Measurements from ENCODE around the gene SLAIN1.

The SLAIN1 gene

DNA sequence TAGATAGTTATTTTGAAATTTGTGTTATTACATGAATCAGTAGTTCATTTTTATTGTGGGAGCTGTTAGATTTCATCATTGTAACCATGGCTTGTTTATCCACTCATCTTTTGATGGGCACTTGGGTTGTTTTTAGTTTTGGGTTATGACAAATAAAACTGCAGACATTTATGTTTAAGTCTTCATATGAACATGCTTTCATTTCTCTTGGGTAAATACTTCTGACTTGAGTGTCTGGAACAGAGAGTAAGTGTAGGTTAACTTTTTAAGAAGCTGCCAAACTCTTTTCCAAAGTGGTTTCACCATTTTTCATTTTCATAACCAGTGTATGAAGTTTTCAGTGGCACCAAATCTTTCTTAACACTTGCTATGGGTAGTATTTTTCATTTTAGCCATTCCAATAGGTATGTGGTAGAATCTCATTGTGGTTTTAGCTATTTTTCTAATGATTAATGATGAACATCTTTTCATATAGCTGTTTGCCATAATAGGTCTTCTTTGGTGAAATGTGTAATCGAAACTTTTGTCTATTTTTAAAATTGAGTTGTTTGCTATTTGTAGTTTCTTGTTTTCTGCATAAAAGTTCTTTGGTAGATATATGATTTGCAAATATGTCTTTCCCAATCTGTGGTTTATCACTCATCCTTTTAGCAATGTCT lies 17.9 kb downstream of the SLAIN1 start:
- DNase-seq: no peak

DNA sequence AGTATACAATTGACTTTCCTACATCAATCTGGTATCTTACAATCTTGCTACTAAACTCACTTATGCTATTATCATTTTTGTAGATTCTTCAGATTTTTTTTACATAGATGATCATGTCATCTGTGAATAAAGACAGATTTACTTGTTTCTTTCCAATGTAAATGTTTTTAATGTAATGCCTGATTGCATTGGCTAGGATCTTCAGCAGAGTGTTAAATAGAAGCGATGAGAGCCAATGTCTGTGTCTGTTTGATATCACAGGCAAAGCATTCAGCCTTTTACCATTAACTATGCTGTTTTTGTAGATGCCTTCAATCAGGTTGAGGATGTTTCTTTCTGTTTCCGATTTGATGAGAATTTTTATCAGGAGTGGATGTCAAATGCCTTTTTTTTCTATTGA lies 19.2 kb downstream of the SLAIN1 start:
- no peak for DNase-seq

DNA sequence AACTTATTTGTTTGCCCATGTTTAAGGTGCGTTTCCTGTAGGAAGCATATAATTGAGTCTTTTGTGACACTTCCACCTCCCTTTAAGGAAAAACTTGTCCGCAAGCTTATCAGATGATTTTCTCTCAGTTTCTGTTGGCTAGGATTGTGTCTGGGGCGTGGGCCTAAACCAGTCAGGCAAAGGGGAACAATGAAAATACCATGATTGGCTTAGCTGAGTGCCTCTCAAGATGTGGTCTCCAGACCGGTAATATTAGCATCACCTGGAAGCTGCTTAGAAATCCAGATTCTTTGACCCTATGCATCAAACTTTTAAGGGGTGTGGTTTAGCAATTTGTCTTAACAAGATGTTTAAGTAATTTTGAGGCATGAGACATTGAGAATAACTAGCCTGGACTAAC lies 20.0 kb downstream of the SLAIN1 start:
- no peak for DNase-seq

DNA sequence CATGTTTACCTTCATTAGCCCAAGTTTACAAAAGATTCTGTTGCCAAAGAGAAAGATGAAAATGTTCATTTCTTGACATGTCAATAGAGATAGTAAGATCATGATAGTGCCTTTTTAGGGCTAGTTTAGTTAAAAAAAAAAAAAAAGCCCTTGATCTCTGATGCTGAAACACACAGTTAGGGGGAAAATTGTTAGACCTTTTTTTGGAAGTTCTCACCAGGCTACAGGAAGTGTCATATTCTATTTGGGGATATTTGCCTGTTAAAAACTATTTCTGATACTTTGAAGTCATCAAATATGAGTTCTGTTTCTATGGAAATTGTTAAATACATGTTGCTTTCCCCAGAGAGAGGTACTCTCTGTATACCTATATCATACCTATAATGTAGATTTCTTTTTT lies 21.6 kb downstream of the SLAIN1 start:
- no peak for DNase-seq

DNA sequence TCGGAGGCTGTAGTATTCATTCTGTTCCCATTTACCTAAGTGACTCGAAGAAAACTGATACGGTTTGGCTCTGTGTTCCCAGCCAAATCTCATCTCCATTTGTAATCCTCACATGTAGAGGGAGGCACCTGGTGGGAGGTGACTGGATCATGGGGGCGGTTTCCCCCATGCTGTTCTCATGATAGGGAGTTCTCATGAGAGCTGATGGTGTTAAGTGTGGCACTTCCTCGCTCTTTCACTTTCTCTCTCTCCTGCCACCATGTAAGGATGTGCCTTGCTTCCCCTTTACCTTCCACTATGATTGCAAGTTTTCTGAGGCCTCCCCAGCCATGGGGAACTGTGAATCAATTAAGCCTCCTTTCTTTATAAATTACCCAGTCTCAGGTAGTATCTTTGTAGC lies 23.5 kb downstream of the SLAIN1 start:
- DNase-seq: no peak

DNA sequence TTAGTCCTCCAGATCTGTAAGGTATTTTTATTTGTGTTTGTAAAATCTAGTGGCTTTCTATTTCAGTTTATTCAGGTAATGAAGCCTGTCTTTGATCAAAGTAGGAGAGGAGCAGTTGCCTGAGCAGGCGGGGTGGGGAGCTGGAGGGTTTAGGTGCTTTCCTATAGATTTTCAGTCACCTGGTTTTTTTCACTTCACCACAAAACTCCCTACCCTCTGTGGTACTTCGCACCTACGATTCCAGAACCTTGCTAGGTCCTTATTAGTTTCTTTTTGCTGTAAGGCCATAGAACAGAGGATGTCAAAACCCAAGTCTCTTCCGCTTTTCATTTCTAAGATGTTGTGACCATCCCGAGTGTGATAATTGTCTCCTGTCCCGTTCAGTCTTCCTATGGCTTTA lies 26.6 kb downstream of the SLAIN1 start:
- no peak for DNase-seq

DNA sequence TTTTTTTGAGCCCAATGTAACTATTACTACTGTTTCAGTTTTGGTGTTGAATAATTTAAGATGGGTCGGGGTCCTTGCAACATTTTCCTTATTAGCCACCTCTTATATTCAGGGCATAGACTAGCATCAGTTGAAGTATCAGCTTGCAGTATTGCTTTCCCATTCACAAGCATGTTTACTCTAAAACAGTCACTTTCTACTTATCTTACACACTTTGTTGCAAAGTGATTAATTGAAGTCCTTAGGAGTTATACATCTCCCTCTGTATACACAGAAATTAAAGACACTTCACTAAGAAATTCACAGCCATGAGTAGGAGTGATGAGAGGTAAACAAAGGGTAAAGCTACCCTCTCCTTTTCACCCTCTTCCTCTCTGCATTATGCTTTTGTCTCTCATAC lies 27.6 kb downstream of the SLAIN1 start:
- DNase-seq: no peak

DNA sequence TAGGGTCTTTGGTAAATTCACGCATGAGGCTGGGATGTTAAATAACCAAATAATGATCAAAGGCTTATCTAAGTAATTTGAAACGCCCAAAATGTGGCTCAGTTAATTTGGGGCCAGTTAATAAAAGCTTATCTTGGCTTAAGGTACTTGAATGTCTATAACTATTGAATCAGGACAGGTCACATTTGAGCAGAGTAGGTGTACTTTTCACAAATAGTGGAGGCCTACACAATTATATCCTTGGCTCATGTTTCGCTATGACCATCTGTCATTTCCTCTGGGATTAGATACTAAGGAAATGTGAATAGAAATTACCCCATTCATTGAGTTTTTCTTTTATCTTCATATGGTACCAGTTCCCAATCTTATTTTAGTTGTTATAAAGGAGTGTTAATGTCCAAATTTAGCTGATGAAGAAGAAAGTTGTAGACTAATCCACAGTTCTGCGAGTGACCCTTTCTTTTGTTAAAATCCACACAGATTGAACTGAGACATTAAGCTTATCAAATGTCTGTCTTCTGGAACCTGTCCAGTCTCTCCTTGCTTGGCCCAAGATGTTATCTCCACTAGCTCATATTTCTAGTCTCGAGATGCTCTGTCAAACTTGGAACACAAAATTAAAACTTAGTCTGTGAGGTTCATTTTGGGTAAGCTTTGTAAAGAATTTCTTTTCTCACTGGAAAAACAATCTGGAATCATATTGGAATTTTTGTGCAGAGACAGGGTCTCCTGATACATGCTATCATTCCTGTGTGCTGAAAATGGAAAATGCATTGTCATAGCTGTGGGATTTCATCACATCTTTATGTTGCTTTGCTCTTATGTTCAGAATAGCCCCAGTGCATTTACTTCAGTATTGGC lies 31.0 kb downstream of the SLAIN1 start:
- peak; percentile 7 for DNase-seq

DNA sequence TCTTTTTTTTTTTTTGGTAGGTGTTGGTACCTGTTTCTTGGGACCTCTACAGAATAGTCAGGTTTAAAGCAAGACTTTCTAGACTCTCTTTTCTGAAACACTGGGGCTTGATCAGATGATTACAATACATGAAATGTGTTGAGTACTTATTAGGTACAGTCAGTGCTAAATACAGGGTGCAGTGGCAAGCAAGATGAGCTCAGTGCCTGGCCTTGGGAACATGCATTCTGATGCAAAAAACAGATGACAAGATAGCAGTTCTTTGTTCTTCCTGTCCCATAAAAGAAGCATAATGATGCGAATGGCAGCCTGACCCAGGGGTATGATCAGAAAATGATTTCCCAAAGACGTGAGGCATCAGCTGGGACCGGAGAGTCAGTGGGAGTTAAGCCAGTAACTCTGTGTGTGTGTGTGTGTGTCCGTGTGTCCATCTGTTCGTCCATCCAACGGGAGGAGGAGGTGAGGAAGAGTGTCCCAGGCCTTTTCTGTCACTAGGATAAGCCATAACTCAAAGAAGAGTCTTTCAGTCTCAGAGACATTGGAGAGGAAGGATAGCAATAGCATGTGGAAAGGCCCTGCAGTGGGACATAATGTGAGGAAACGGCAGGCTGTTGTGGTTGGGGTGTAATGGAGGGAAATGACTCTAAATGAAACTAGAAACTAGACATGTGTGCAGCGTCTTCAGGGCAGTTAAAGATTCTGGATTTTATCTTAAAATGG lies 32.2 kb downstream of the SLAIN1 start:
- DNase-seq: no peak

DNA sequence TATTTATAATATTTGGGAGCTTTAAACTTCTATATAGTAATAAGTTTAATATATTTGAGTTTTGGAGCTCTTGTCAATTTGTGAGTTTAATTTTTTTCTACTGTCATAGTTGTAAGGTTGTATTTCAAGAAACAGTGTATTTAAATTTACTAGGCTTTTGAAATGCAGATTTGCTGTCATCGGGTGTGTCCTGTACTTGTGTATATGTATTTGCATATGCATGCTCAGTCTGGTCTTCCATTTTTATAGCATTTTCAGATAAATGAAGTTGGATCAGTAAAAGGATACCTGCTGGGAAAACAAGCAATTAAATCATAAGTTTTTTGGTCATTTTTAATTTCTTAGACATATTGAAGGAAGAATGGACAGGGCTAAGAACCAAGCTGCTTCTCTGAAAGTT lies 33.1 kb downstream of the SLAIN1 start:
- no peak for DNase-seq

DNA sequence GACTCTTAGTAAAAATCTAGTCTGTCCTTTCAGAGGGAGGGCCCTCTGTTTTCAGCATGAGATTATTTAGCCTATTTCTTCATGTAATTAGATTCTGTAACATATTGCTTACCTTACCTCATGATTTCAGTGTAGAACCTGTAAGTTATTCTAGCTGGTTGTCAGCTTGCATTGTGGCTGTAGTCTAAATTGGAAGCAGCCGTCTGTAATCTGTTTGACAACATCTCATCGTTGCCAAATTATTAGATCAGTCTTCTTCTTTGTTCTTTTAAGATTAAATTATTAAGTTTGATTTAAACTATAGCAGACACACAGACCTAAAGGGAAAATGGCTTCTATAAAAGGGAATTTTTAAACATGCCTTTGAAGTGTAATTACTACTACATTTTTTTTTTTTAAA lies 34.8 kb downstream of the SLAIN1 start:
- no peak for DNase-seq

DNA sequence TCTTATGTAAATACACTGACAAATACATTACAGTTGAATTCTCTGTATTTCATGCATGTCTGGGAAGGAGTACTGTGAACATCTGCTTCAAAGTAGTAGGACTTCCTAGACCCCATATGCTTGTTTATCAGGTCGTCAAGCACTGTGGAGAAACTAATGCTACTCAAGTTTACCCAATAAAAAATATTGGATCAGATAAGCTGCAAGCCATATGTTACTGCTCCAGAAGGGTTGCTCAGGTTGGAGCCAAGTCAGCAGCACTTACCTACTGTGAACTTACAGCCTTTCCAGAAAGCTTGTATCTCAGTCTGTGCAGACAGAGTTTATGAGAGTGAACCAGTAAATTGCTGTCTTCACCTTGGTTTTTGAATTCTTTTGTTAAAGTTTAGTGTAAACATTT lies 36.2 kb downstream of the SLAIN1 start:
- DNase-seq: no peak

DNA sequence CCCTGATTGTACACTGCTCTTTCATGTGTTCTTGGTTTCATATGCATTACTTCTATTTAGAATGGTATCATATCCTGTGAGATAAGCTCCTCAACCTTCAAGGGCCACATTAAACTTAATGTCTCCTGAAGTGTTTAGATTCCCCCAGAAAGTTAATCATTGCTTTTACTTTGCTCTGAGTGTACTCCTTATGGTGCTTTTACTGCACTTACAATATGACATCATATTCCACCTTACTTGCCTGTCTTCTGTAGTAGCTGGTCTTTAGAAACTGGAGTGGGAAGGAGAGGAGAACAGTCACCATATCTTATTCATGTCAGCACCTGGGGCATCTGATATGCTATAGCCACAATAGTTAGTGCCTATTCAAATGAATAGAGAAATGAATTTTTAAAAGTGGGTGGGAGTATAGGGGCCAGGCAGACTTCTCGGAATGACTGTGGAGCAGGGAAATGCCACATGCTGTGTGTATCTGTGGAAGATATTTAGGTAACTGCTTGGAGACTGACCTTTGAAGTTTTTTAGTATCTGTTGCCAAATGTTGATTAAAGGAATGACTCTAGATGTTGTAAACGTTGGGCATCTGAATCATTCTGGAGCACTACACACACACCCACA lies 40.2 kb downstream of the SLAIN1 start:
- no peak for DNase-seq

DNA sequence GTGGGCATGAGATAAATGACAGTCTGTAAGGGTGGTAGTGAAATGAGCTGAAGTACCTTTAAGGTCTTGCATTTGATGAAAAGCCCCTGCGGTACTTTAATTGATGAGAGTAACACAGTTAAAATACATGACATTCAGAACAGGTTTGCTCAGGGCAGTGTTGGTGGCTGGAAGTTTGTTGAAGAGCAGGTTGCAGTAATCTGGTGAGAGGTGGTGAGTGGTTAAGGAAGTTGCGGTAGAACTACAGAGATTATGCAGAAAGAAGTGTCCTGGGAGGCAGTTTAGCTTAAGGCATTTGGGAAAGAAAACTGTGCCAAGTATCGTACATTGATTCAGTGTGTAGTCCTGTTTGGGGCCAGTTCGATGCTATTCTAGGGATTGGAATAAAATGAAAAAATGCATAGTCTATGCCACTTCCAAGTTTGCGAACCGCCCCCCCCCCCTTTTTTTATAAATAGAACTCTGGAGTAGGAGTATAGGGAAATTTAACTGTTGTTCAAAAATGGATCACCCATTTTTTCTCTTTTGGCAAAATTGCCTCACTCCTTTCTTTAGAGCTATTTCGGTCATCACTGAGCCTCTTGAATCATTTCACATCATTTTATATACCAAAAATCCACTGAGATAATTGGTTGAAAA lies 42.7 kb downstream of the SLAIN1 start:
- DNase-seq: no peak

DNA sequence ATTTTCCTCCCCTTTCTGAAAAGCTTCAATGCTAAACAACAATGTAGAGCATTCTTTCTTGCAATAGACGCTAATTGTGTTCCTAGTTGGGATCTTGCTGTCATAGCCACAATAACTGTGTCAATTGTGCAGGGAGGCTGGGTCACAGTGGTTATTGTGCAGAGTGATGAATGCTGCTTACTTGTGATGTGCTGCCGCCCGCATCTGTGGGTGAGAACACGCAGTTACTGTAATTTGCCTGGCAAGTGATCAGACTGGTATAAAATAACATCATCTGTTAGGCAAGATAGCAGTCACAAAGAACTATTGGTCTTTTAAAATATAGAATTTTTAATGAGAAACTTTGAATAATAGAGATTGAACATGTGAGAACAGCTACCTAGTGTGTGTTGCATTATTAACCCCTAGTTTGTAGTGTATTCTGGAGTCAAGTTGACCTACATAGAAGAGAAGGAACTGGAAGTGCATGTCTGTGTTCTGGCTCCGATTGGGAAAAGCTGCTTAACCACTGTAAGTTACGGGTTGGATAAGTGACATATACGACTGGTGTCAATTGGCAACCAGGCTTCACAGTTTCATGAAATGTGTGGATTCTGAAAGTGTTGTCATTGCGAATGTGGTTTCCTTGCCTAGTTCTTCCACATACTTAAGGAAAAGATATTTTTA lies 43.6 kb downstream of the SLAIN1 start:
- no peak for DNase-seq

DNA sequence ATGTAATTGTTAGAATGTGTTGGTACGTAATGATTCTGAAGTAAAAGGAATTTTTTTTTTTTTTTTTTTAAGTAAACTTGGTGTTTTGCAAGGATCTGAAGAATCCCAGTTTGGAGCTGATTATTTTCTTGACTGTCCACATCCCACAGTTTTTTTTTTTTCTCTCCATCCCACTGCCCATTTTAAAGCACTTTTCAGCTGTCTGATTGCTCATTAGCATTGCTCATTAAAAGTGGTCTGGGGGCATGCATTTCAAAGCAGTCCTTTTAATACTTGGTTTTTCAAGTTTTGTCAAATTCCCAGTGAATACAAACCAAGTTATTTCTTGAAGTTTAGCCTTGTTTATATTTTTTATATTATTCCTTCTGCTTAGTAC lies 44.1 kb downstream of the SLAIN1 start:
- no peak for DNase-seq

DNA sequence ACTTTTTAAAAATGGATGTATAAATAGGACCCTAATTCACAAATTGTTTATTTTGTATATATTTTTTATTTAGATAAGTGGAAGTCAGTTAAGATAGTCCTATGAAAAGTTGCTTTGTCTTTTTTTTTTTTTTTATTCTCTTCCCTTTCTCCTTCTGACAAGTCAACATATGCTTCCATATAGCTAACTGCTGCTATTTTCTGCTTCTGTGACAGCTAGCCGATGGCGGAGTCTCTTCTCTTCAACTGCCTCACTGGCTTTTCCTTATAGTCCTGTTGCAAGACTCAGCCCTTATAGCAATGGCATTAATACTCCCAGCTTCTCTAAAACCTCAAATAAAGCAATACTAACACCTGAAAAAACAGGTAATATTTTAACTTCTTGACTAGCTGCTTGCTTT lies 45.3 kb downstream of the SLAIN1 start:
- no peak for DNase-seq

DNA sequence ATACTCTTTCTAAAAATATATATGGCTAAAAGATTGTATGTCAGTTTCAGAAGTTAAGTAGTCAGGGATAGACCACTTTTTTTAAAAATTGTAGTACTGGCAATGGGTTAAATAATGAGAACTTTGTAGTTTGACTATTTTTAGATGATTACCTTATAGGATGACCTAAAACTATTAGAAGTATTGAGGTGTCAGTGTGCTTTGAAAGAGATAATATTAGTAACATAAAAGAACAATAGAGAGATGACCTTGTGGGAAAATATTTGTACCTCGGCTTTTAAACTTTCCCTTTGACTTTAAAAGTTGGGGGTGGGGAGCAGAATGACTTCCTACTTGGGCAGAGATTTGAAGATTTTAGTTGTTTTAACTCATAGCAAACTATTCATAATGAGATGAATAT lies 48.3 kb downstream of the SLAIN1 start:
- DNase-seq: no peak

DNA sequence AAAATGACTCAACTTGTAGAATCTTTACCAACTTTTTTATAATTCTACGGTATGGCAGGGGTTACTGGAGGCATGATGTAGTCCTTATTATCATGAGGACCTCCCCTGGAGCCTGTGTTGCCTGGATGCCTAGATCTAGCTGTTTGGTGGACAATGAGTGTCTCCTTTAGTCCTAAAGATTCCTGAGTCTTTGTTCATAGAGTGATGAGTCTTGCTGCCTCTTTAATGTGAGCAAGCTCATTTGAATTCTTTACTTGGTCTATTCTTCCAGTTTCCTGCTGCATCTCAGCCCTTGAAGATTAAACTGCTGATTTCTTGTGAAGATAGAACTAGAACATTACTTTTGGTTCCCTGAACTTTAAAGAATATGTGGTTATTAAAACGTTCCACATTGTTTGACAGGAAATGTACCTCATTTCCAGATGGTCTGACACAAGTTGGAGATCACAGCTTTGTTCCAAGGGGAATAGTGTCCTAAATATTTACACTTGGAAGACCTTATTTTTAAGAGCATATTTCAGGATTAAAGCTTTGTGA lies 51.9 kb downstream of the SLAIN1 start:
- peak; percentile 1 for DNase-seq

DNA sequence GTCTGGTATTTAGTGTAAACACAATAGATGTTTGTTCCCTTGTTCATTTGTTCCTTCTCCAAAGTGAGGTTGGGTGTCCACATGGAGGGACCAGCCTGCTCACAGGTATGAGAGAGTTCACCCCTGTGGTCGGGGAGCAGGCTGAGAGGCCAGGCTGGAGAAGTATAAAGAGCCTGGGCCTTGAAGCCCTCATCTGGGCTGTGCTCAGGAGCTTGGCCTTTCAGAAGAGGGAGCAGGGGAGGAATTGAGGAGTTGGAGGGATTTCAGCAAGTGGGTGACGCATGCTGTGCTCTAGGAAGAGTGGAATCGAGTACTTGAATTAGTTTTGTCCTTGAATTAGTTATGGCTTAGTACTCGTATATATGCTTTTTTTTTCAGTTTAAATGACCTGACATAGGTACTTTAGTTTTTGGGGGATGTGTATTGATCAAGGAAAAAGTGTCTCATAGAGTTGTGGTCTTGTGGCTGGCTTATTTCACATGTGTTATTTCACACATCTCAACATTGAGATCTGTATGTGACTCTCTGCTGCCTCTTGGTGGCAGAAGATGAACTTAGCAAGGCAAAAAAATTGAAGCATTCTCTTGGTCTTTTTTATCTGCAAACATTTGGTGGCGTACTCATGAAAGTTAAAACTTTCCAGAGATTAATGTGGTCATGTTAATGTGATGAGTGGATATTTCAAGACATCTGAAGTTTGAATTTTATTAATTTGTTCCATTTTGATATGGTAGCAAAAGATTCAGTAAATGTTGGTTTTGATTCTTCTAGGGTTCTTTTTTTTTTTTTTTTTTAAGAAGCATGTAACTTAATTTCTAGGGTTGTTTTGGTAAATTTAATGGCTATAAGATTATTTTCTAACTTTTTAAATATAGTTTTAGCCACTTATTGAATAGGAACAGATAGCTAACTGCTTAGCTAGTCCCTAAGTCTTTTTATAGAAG lies 54.3 kb downstream of the SLAIN1 start:
- DNase-seq: peak; percentile 47

DNA sequence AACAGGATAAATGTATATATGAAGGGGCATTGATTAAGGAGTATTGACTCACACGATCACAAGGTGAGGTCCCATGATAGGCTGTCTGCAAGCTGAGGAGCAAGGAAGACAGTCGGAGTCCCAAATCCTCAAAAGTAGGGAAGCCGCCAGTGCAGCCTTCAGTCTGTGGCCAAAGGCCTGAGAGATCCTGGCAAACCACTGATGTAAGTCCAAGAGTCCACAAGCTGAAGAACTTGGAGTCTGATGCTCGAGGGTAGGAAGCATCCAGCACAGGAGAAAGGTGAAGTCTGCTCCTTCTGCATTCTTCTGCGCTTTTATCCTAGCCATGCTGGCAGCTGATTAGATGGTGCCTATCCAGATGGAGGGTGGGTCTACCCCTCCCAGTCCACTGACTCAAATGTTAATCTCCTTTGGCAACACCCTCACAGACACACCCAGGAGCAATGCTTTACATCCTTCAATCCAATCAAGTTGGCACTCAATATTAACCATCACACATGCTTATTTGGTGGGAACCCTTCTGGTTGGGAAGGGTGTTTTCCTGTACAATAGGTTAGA lies 55.1 kb downstream of the SLAIN1 start:
- no peak for DNase-seq
